Spleen (tissue), 11 donors: ENCODE data around the gene A4GALT. TPM values are rescaled to one million over a fixed set of nuclear protein-coding genes. Genes with fewer than 3 reads are reported as not detected.

Experiments used
- DNase-seq: peaks from one replicate; pipeline ENCODE4 v3.0.0-alpha.2; 2020
- H3K27ac ChIP-seq, 8 donors: fragments of 200-600 bp; sonication (generic) in 7 of 8; 1 replicate in 4 of 8; 2 replicates in 4 of 8; pipeline versions ENCODE4 v1.5.0 to v1.8.0; 2016 to 2021; ENCODE audit warnings: inconsistent platforms in 4 of 8, mild to moderate bottlenecking in 4 of 8, moderate library complexity in 1 of 8
- H3K27me3 ChIP-seq, 7 donors: fragments of 200-600 bp; sonication (generic) in 6 of 7; replicated peaks in 1 of 7; 1 replicate in 4 of 7; 2 replicates in 3 of 7; pipeline versions ENCODE4 v1.5.0 to v1.8.0; 2016 to 2021; ENCODE audit warnings: inconsistent platforms in 3 of 7, mild to moderate bottlenecking in 1 of 7
- H3K36me3 ChIP-seq, 6 donors: fragments of 200-600 bp; sonication (generic) in 5 of 6; 1 replicate in 4 of 6; 2 replicates in 2 of 6; pipeline versions ENCODE4 v1.5.0 to v1.8.0; 2016 to 2021; ENCODE audit warnings: inconsistent platforms in 2 of 6
- H3K4me1 ChIP-seq, 6 donors: fragments of 200-600 bp; sonication (generic) in 5 of 6; 1 replicate in 3 of 6; 2 replicates in 3 of 6; pipeline versions ENCODE4 v1.5.0 to v1.8.0; 2016 to 2021; ENCODE audit warnings: inconsistent platforms in 3 of 6
- H3K4me3 ChIP-seq, 8 donors: fragments of 200-600 bp; sonication (generic) in 7 of 8; 1 replicate in 4 of 8; 2 replicates in 4 of 8; pipeline versions ENCODE4 v1.5.0 to v1.8.0; 2016 to 2021; ENCODE audit warnings: inconsistent platforms in 4 of 8, mild to moderate bottlenecking in 4 of 8, moderate library complexity in 2 of 8
- H3K9me3 ChIP-seq, 8 donors: fragments of 200-600 bp; sonication (generic) in 7 of 8; 1 replicate in 4 of 8; 2 replicates in 4 of 8; pipeline versions ENCODE4 v1.5.0 to v1.8.0; 2016 to 2021; ENCODE audit warnings: inconsistent platforms in 4 of 8
- POLR2A ChIP-seq, 3 donors: fragments of 450-650 bp; IDR thresholded peaks; one replicate each; pipeline ENCODE4 v1.5.1; 2017; ENCODE audit warnings: antibody characterized with exemption in 3 of 3, mild to moderate bottlenecking in 1 of 3
- POLR2AphosphoS5 ChIP-seq, 3 donors: sonication (generic); formaldehyde crosslinking; IDR thresholded peaks; one replicate each; pipeline ENCODE4 v1.5.1; 2017; ENCODE audit warnings: antibody characterized with exemption in 3 of 3
- WGBS, 5 donors: extraction: QIAGEN DNeasy Blood & Tissue Kit in 3 of 5; methylation state at CpG; one replicate each; pipeline versions ENCODE4 v1.1.5 to v1.1.7; 2013 to 2018; 5-methylcytosine and 5-hydroxymethylcytosine counted together
- intact Hi-C: fragments of 100-400 bp; cut with DNase I; formaldehyde crosslinking; loops from one replicate; pipeline ENCODE4 v1.15.0; 2023; ENCODE audit warnings: low total_unique reads
- polyA plus RNA-seq, 3 donors: library from polyadenylated mRNA; stranded (reverse); fragments of 200-250 nt; gene quantifications; one replicate each; pipeline ENCODE4 v1.2.1, GENCODE V29; 2013
- total RNA-seq, 7 donors: library from RNA; depleted of rRNA in 3 of 7; stranded (reverse); fragments of >200 nt in 3 of 7; fragmentation: NEBNext Ultra II Directional in 4 of 7; extraction: Animal tissue kit (Norgen Biotek cat#: 25700) in 4 of 7; gene quantifications; one replicate each; pipeline versions ENCODE4 v1.1.0 to v1.2.1, GENCODE V29; 2016 to 2021
- TF ChIP-seq, protein P1 (sequence below), 11 experiments: fragments of 200-600 bp in 7 of 11; fragments of 450-650 bp in 4 of 11; sonication (generic) in 4 of 11; IDR thresholded peaks in 8 of 11; conservative IDR thresholded peaks in 3 of 11; 1 replicate in 7 of 11; 2 replicates in 4 of 11; pipeline versions ENCODE4 v1.4.0 to v1.8.0; 2016 to 2021; ENCODE audit warnings: antibody characterized with exemption in 11 of 11, inconsistent platforms in 4 of 11, mild to moderate bottlenecking in 1 of 11
- donor health status: healthy with polysubstance abuse.
- donor health status: DM: no; HTN: no; CAD: no; lungs with moderate emphysema.
- donor health status: DM: no; HTN: no; CAD: no.
- donor health status: Bipolar disorder and iron deficiency.
- donor health status: healthy.
- donor health status: DM: no; HTN: no; CAD: no.
- donor health status: DM: yes; HTN: yes; CAD: no.

Gene A4GALT
- total and polyA plus RNA-seq, 10 donors, result 7.3 to 45.2 (median 20.8) TPM

DNA sequence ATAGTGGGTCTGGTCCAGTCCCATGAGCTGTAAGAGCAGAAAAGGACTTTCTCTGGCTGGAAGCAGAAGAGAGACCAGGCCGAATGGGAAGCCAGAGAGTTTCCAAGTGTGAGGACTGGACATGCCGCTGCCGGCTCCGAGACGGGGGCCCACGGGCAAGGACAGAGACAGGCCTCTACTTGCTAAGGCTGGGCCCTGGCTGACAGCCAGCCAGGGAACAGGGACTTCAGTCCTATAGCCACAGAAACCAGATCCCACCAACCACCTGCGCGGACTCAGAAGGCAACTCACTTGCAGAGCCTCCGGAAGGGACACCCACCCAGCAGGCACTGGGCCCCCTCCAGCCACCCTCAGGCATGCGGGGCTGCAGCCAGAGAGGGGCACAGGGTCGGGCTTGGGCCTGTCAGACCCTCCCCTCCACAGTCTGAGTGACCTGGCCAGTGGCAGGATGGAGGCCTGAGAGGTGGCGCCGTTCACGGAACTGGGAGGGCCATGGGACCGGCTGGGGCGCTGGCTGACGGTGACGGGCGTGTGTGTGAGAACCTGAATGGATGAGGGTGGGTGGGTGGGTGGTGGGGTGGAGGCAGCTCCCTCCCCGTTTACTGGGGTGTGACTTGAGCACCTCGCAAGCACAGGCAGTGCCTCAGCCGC lies 47.8 kb upstream of the A4GALT start:
- WGBS, 5 donors, result 77 to 95% (median 89%) methylated on average over 8 to 22 of the region's 22 CpGs
- Histone ChIP-seq H3K27me3 (peaks cover 0 to 10% (median 0%) of the 10 kb centered on the region in 7 donors), H3K4me1 (peaks cover 0 to 42% (median 27%) of the 10 kb centered on the region in 6 donors), H3K36me3 (no peaks in the 10 kb centered on the region), H3K27ac (no peak overlapping the region), H3K9me3 (no peaks in the 10 kb centered on the region), H3K4me3 (no peak overlapping the region)
- intact Hi-C loops, result no loop called here
- TF ChIP-seq POLR2AphosphoS5 (IDR thresholded peaks at IDR 0.05) (no peak), POLR2A (IDR thresholded peaks at IDR 0.05) (no peak)
- TF ChIP-seq, protein P1, sequence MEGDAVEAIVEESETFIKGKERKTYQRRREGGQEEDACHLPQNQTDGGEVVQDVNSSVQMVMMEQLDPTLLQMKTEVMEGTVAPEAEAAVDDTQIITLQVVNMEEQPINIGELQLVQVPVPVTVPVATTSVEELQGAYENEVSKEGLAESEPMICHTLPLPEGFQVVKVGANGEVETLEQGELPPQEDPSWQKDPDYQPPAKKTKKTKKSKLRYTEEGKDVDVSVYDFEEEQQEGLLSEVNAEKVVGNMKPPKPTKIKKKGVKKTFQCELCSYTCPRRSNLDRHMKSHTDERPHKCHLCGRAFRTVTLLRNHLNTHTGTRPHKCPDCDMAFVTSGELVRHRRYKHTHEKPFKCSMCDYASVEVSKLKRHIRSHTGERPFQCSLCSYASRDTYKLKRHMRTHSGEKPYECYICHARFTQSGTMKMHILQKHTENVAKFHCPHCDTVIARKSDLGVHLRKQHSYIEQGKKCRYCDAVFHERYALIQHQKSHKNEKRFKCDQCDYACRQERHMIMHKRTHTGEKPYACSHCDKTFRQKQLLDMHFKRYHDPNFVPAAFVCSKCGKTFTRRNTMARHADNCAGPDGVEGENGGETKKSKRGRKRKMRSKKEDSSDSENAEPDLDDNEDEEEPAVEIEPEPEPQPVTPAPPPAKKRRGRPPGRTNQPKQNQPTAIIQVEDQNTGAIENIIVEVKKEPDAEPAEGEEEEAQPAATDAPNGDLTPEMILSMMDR (IDR thresholded peaks at IDR 0.05 in 8 of 11, conservative IDR thresholded peaks at IDR 0.05 in 3 of 11), result no peak
- DNase-seq, result no peak

GRCh38 chr22:42766860-42767259 lies 46.2 kb upstream of the A4GALT start:
- H3K4me3 ChIP-seq, result no peak overlapping the region
- intact Hi-C loops, result no loop called here
- TF ChIP-seq, protein P1 (IDR thresholded peaks at IDR 0.05 in 8 of 11, conservative IDR thresholded peaks at IDR 0.05 in 3 of 11), result no peak
- no peak for TF ChIP-seq POLR2AphosphoS5 (IDR thresholded peaks at IDR 0.05)
- TF ChIP-seq POLR2A (IDR thresholded peaks at IDR 0.05), result no peak
- H3K4me1 ChIP-seq, result peaks cover 0 to 28% (median 22%) of the 10 kb centered on the region in 6 donors
- no peak for DNase-seq
- no peak overlapping the region for H3K27ac ChIP-seq
- no peaks in the 10 kb centered on the region for H3K36me3 ChIP-seq
- peaks cover 0 to 3% (median 0%) of the 10 kb centered on the region in 7 donors for H3K27me3 ChIP-seq
- H3K9me3 ChIP-seq, result no peaks in the 10 kb centered on the region
- WGBS, 5 donors, result 43 to 54% (median 49%) methylated on average over 8 of the region's 8 CpGs

DNA sequence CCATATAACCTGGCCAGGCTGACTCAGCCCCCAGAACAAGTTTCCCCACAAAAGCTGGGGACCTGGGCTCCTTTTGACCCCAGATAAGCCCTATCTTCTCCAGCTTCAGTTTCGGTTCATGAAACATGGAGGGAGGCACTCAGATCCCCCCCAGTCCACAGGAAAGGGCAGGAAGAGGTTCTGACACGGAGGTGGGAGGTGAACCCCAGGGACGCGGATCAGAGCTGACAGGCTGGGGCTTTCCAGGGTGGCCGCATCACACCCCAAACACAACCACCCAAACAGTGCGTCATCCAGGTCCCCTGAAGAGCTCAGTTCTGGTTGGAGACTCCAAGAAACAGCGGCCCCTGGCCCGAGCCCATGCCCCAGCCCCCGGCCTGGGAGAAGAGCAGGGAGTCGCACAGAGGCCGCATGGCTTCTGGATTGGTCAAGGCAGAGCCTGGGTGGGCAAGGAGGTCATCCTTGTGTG lies 44.3 kb upstream of the A4GALT start:
- no peaks in the 10 kb centered on the region for H3K36me3 ChIP-seq
- no peak overlapping the region for H3K4me3 ChIP-seq
- intact Hi-C loops, result no loop called here
- DNase-seq, result no peak
- peaks cover 0 to 3% (median 0%) of the 10 kb centered on the region in 7 donors for H3K27me3 ChIP-seq
- no peak overlapping the region for H3K27ac ChIP-seq
- no peaks in the 10 kb centered on the region for H3K9me3 ChIP-seq
- TF ChIP-seq POLR2AphosphoS5 (IDR thresholded peaks at IDR 0.05), result no peak
- no peak for TF ChIP-seq POLR2A (IDR thresholded peaks at IDR 0.05)
- TF ChIP-seq, protein P1 (IDR thresholded peaks at IDR 0.05 in 8 of 11, conservative IDR thresholded peaks at IDR 0.05 in 3 of 11), result no peak
- peaks cover 0 to 11% (median 10%) of the 10 kb centered on the region in 6 donors for H3K4me1 ChIP-seq
- WGBS, 5 donors, result 67 to 82% (median 76%) methylated on average over 10 to 11 of the region's 11 CpGs

DNA sequence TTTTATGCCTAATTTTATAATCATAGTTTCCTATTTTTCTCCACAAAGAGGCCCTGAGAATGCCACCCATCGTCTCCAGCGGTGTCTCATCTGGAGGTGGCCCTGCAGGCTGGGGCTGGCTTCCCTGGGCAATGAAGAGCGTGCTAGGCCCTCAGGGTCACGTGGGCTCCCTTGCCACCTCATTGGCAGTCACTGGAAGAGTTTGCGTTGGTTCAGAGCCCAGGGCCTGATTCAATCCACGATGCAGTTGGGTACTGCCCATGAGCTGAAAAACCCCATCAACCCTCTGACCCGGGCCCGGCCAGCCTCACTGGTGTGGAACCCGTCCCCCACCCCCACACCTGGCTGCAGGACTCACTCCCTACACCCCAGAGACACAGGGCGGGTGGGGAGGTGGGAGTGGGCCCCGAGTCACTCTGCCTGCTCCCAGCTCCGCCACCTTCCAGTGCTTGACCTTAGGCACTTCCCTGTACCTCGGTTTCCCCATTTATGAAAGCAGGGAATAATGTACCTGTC lies 43.4 kb upstream of the A4GALT start:
- Histone ChIP-seq H3K9me3 (no peaks in the 10 kb centered on the region), H3K4me1 (peaks cover 0 to 2% (median 1%) of the 10 kb centered on the region in 6 donors), H3K36me3 (no peaks in the 10 kb centered on the region), H3K27ac (no peak overlapping the region), H3K4me3 (no peak overlapping the region), H3K27me3 (peaks cover 0 to 3% (median 0%) of the 10 kb centered on the region in 7 donors)
- TF ChIP-seq POLR2AphosphoS5 (IDR thresholded peaks at IDR 0.05) (no peak), POLR2A (IDR thresholded peaks at IDR 0.05) (no peak)
- TF ChIP-seq, protein P1 (IDR thresholded peaks at IDR 0.05 in 8 of 11, conservative IDR thresholded peaks at IDR 0.05 in 3 of 11), result no peak
- intact Hi-C loops, result no loop called here
- DNase-seq, result no peak
- 84 to 91% (median 86%) methylated on average over 10 to 13 of the region's 13 CpGs for WGBS, 5 donors
